CD4-positive, alpha-beta T cell (primary cell): ENCODE results near the gene ENPEP. TPM values are rescaled to one million over a fixed set of nuclear protein-coding genes. Genes with fewer than 3 reads are reported as not detected.

Experiments used
- ATAC-seq: fragments of 200-7000 bp; cut with Tn5 transposase; one replicate; pipeline ENCODE4 v1.10.0; 2022; ENCODE audit warnings: mild to moderate bottlenecking; ENCODE audit not compliant: poor library complexity
- CTCF ChIA-PET: fragments of 350-600 bp; sonication (Branson Sonifier 250); formaldehyde crosslinking; loops from one replicate; lab custom pipeline; 2021; ENCODE audit warnings: antibody characterized with exemption, inconsistent platforms; lab: Charles Lee
- POLR2A ChIA-PET: fragments of 350-600 bp; sonication (Branson Sonifier 250); formaldehyde crosslinking; loops from one replicate; lab custom pipeline; 2021; ENCODE audit warnings: antibody characterized with exemption, inconsistent platforms; lab: Charles Lee
- DNase-seq, 14 experiments: peaks; one replicate each; pipeline ENCODE4 v3.0.0-alpha.2; 2013 to 2020; ENCODE audit warnings: mixed read lengths in 2 of 14
- H3K27ac ChIP-seq, 2 donors: one replicate each; pipeline versions ENCODE4 v1.5.1 to v1.7.0; 2013; ENCODE audit warnings: low read length in 2 of 2, low read depth in 1 of 2, mild to moderate bottlenecking in 1 of 2
- H3K27me3 ChIP-seq, 2 experiments: 1 replicate in 1 of 2; 2 replicates in 1 of 2; pipeline versions ENCODE4 v1.6.1 to v1.7.0; 2013; ENCODE audit warnings: low read length in 2 of 2, control low read depth in 1 of 2, mild to moderate bottlenecking in 1 of 2, moderate library complexity in 1 of 2; ENCODE audit not compliant: insufficient read depth in 2 of 2, control insufficient read depth in 1 of 2
- H3K36me3 ChIP-seq: one replicate; pipeline ENCODE4 v1.6.1; 2013; ENCODE audit warnings: low read length, control low read depth; ENCODE audit not compliant: insufficient read depth
- H3K4me1 ChIP-seq: one replicate; pipeline ENCODE4 v1.6.1; 2013; ENCODE audit warnings: low read length, control low read depth; ENCODE audit not compliant: insufficient read depth
- H3K4me3 ChIP-seq: one replicate; pipeline ENCODE4 v1.5.1; 2013; ENCODE audit warnings: mild to moderate bottlenecking, low read length, moderate library complexity
- H3K9me3 ChIP-seq, 2 experiments: 1 replicate in 1 of 2; 2 replicates in 1 of 2; pipeline versions ENCODE4 v1.6.1 to v1.7.0; 2013; ENCODE audit warnings: low read length in 2 of 2, mild to moderate bottlenecking in 2 of 2, control low read depth in 1 of 2, moderate library complexity in 1 of 2; ENCODE audit not compliant: control insufficient read depth in 1 of 2, insufficient read depth in 1 of 2
- H3K27ac Mint-ChIP-seq: one replicate; pipeline ENCODE4 v1.8.0; 2020; ENCODE audit warnings: mixed read lengths
- H3K27me3 Mint-ChIP-seq: one replicate; pipeline ENCODE4 v1.8.0; 2021; ENCODE audit warnings: mixed read lengths
- H3K36me3 Mint-ChIP-seq: one replicate; pipeline ENCODE4 v1.8.0; 2021; ENCODE audit warnings: low read depth, mixed read lengths
- H3K4me1 Mint-ChIP-seq: one replicate; pipeline ENCODE4 v1.8.0; 2021; ENCODE audit warnings: low read depth, mixed read lengths
- H3K4me3 Mint-ChIP-seq: one replicate; pipeline ENCODE4 v1.8.0; 2020; ENCODE audit warnings: mild to moderate bottlenecking, mixed read lengths
- H3K9me3 Mint-ChIP-seq: one replicate; pipeline ENCODE4 v1.8.0; 2020; ENCODE audit warnings: mixed read lengths
- CTCF ChIP-seq: fragments of 200-600 bp; IDR thresholded peaks from one replicate; pipeline ENCODE4 v1.8.0; 2022; ENCODE audit warnings: antibody characterized with exemption, mild to moderate bottlenecking
- intact Hi-C, 2 experiments: fragments of 100-400 bp; cut with DNase I in 1 of 2; cut with micrococcal nuclease in 1 of 2; formaldehyde crosslinking; loops; one replicate each; pipeline versions ENCODE4 v1.15.1 to v1.9.0; 2023 to 2025; cut with DNase I, micrococcal nuclease
- total RNA-seq, 174 experiments: library from RNA in 2 of 174; stranded (reverse) in 2 of 174; gene quantifications; one replicate each; pipeline ENCODE4 v1.2.3 and lab custom pipeline; 2021 to 2026

The ENPEP gene
- total RNA-seq, 2 experiments from 2014 or later: not detected

GRCh38 chr4:110480746-110481271 lies 4.9 kb downstream of the ENPEP start:
- peaks cover 27% of the 10 kb centered on the region for H3K27me3 Mint-ChIP-seq
- no peak overlapping the region for H3K4me3 Mint-ChIP-seq
- Histone ChIP-seq H3K4me3 (no peak overlapping the region), H3K27me3 (peaks cover 0 to 12% of the 10 kb centered on the region in 2 experiments), H3K9me3 (peaks cover 0 to 5% of the 10 kb centered on the region in 2 experiments), H3K27ac (no peak overlapping the region), H3K4me1 (no peaks in the 10 kb centered on the region), H3K36me3 (no peaks in the 10 kb centered on the region)
- ATAC-seq: no peak
- no peaks in the 10 kb centered on the region for H3K4me1 Mint-ChIP-seq
- H3K9me3 Mint-ChIP-seq: no peaks in the 10 kb centered on the region
- no peak for DNase-seq
- TF ChIP-seq CTCF: no peak
- intact Hi-C loops: no loop called here
- H3K36me3 Mint-ChIP-seq: no peaks in the 10 kb centered on the region
- ChIA-PET POLR2A (no interaction called here), CTCF (no interaction called here)
- no peak overlapping the region for H3K27ac Mint-ChIP-seq

GRCh38 chr4:110483516-110483915 lies 7.6 kb downstream of the ENPEP start:
- POLR2A ChIA-PET: no interaction called here
- Mint-ChIP-seq H3K36me3 (no peaks in the 10 kb centered on the region), H3K27ac (no peak overlapping the region), H3K27me3 (peaks cover 23% of the 10 kb centered on the region), H3K9me3 (no peaks in the 10 kb centered on the region), H3K4me1 (no peaks in the 10 kb centered on the region), H3K4me3 (no peak overlapping the region)
- ATAC-seq (no peak), DNase-seq (no peak)
- intact Hi-C loops: no loop called here
- Histone ChIP-seq H3K4me3 (no peak overlapping the region), H3K4me1 (no peaks in the 10 kb centered on the region), H3K27ac (no peak overlapping the region), H3K9me3 (no peaks in the 10 kb centered on the region), H3K36me3 (no peaks in the 10 kb centered on the region), H3K27me3 (peaks cover 0 to 12% of the 10 kb centered on the region in 2 experiments)
- no peak for TF ChIP-seq CTCF
- CTCF ChIA-PET: no interaction called here

- peak in 2 of 14 experiments; percentile 28 to 49 for DNase-seq
- ChIA-PET CTCF (no interaction called here), POLR2A (no interaction called here)
- Mint-ChIP-seq H3K27ac (no peak overlapping the region), H3K27me3 (peaks cover 23% of the 10 kb centered on the region), H3K4me1 (no peaks in the 10 kb centered on the region), H3K36me3 (no peaks in the 10 kb centered on the region), H3K9me3 (no peaks in the 10 kb centered on the region), H3K4me3 (no peak overlapping the region)
- intact Hi-C loops: no loop called here
- H3K9me3 ChIP-seq: no peaks in the 10 kb centered on the region
- no peak overlapping the region for H3K27ac ChIP-seq
- H3K36me3 ChIP-seq: no peaks in the 10 kb centered on the region
- peaks cover 0 to 12% of the 10 kb centered on the region in 2 experiments for H3K27me3 ChIP-seq
- no peaks in the 10 kb centered on the region for H3K4me1 ChIP-seq
- TF ChIP-seq CTCF: no peak
- no peak overlapping the region for H3K4me3 ChIP-seq
- no peak for ATAC-seq
These were observed 8.1 kb downstream of the ENPEP start for GRCh38 chr4:110484029-110484428.
